Thoracic aorta (tissue), 2 donors: ENCODE measurements around the gene ARHGAP32. TPM values are rescaled to one million over a fixed set of nuclear protein-coding genes. Genes with fewer than 3 reads are reported as not detected.

ENCODE experiments used
- ATAC-seq: fragments of 150-250 bp; one replicate; pipeline ENCODE4 v1.8.0; 2017; ENCODE audit warnings: low read depth; ENCODE audit not compliant: insufficient number of reproducible peaks, low FRiP score
- DNase-seq: peaks from one replicate; pipeline ENCODE4 v3.0.0-alpha.2; 2020; ENCODE audit warnings: low spot score
- H3K27ac ChIP-seq, 2 donors: fragments of 200-600 bp; sonication (generic); 1 replicate in 1 of 2; 2 replicates in 1 of 2; pipeline ENCODE4 v1.5.1; 2016; ENCODE audit warnings: mild to moderate bottlenecking in 2 of 2, moderate library complexity in 2 of 2
- H3K27me3 ChIP-seq: fragments of 200-600 bp; sonication (generic); replicated peaks from 2 replicates; pipeline ENCODE4 v1.6.0; 2016; ENCODE audit warnings: mild to moderate bottlenecking; ENCODE audit not compliant: insufficient read depth
- H3K36me3 ChIP-seq: fragments of 200-600 bp; sonication (generic); one replicate; pipeline ENCODE4 v1.5.1; 2016
- H3K4me1 ChIP-seq, 2 donors: fragments of 200-600 bp; sonication (generic); 1 replicate in 1 of 2; 2 replicates in 1 of 2; pipeline versions ENCODE4 v1.5.1 to v1.6.0; 2016; ENCODE audit warnings: low read depth in 2 of 2, mild to moderate bottlenecking in 1 of 2; ENCODE audit not compliant: control insufficient read depth in 1 of 2
- H3K4me3 ChIP-seq: fragments of 200-600 bp; sonication (generic); 2 replicates; pipeline ENCODE4 v1.5.1; 2016; ENCODE audit warnings: mild to moderate bottlenecking
- H3K9me3 ChIP-seq: fragments of 200-600 bp; sonication (generic); 2 replicates; pipeline ENCODE4 v1.5.1; 2016
- total RNA-seq, 2 donors: library from RNA; depleted of rRNA; stranded (reverse); fragments of >200 nt; gene quantifications; one replicate each; pipeline versions ENCODE4 v1.1.0 to v1.2.3, GENCODE V29; 2016
- TF ChIP-seq, protein P1 (sequence below): fragments of 200-600 bp; sonication (generic); IDR thresholded peaks from one replicate; pipeline ENCODE4 v1.5.1; 2019; ENCODE audit warnings: antibody characterized with exemption

Gene ARHGAP32
- total RNA-seq, 2 donors from 2014 or later, result 7.9 to 13.8 TPM

DNA sequence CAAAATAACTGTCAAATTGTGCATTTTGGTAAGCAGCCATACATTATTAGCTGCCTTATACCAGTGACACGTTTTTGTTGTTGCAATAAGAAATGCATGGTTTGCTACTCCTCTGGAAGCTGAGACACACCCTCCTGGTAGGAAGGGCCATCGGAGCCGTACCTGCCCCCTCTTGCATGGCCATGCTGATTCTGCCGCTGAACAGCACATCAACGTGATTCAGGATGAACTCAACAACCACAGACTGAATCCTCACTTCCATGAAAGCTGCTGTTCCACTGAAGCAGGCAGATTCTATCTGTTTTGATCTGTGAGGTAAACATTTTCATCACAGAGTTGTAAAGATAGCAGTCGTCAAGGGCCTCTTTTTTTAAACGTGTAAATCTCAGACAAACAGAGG, 210.9 kb downstream of the ARHGAP32 start:
- DNase-seq, result no peak
- H3K9me3 ChIP-seq, result no peaks in the 10 kb centered on the region
- no peak overlapping the region for H3K4me3 ChIP-seq
- no peak for ATAC-seq
- no peaks in the 10 kb centered on the region for H3K4me1 ChIP-seq
- H3K27ac ChIP-seq, result no peak overlapping the region
- TF ChIP-seq, protein P1, sequence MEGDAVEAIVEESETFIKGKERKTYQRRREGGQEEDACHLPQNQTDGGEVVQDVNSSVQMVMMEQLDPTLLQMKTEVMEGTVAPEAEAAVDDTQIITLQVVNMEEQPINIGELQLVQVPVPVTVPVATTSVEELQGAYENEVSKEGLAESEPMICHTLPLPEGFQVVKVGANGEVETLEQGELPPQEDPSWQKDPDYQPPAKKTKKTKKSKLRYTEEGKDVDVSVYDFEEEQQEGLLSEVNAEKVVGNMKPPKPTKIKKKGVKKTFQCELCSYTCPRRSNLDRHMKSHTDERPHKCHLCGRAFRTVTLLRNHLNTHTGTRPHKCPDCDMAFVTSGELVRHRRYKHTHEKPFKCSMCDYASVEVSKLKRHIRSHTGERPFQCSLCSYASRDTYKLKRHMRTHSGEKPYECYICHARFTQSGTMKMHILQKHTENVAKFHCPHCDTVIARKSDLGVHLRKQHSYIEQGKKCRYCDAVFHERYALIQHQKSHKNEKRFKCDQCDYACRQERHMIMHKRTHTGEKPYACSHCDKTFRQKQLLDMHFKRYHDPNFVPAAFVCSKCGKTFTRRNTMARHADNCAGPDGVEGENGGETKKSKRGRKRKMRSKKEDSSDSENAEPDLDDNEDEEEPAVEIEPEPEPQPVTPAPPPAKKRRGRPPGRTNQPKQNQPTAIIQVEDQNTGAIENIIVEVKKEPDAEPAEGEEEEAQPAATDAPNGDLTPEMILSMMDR, result no peak
- peaks cover 8% of the 10 kb centered on the region for H3K36me3 ChIP-seq
- H3K27me3 ChIP-seq, result no peaks in the 10 kb centered on the region

DNA sequence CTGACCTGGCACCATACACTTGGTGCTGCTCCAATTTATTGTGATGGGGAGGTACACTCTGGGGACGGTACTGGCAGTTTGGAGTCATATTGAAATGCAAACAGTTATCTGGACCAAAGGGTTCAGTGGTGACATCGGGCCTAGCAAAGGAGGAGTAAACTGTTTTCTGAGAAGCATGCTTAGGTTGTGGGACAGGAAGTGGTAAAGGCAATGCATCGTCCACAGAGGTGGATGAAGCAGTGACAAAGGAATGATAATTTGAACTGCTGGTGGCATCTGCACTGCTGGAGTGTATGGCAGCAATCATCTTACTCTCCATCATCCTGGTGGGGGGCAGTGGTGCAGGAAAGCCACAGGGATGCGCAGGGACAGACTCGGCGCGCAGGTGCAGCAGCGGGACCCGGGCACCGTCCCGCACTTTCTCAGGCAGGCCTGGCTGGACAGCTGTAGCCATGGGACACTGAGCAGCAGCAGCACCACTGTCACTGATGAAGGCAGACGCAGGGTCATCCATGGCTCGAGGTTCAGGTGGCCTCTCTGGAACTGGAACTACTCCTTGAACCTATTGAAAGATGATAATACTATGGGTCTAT, 221.4 kb downstream of the ARHGAP32 start:
- Histone ChIP-seq H3K4me1 (no peaks in the 10 kb centered on the region), H3K4me3 (no peak overlapping the region), H3K27me3 (no peaks in the 10 kb centered on the region), H3K27ac (no peak overlapping the region), H3K9me3 (no peaks in the 10 kb centered on the region), H3K36me3 (peaks cover 43% of the 10 kb centered on the region)
- no peak for DNase-seq
- TF ChIP-seq, protein P1, result no peak
- ATAC-seq, result no peak

DNA sequence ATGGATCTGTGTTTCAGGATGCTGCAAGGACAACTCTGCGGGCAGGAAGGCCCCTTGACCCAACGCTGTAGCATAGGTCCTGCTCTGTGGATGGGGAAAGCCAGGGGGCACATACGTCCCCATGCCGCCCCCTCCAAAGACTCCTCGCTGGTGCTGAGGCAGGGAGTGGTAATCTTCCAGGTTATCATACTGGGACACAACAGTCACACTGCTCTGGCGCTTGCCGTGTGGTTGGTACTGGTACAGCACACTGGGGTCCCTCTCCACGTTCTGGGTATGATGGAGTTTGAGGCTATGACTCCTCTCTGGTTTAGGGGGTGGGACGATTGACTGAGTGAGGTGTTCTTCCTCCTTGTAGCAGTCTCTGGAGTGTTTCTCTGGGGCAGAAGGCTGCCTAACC, 223.2 kb downstream of the ARHGAP32 start:
- Histone ChIP-seq H3K27ac (no peak overlapping the region), H3K4me3 (no peak overlapping the region), H3K27me3 (no peaks in the 10 kb centered on the region), H3K4me1 (no peaks in the 10 kb centered on the region), H3K36me3 (peaks cover 37% of the 10 kb centered on the region), H3K9me3 (no peaks in the 10 kb centered on the region)
- no peak for ATAC-seq
- TF ChIP-seq, protein P1, result no peak
- no peak for DNase-seq

DNA sequence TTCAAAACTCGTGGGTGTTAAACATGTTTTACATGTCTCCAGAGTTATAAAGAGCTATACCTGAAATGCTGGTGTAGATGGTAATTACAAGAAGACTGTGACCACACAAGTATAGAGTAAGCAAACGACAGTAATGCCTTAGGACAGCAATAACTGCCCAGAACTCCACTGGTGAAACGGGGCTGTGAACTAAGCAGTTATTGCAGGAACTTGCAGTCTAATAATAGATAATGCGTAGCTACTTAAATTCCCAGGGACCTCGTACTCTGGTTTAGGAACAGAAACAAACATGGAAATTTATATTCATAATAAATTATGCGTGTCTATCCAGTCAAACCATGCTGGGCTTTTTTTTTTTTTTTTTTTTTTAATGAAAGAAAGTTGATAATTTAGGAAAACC, 224.5 kb downstream of the ARHGAP32 start:
- H3K9me3 ChIP-seq, result no peaks in the 10 kb centered on the region
- TF ChIP-seq, protein P1, result no peak
- no peak overlapping the region for H3K27ac ChIP-seq
- peaks cover 27% of the 10 kb centered on the region for H3K36me3 ChIP-seq
- no peak for ATAC-seq
- no peak for DNase-seq
- no peaks in the 10 kb centered on the region for H3K4me1 ChIP-seq
- no peak overlapping the region for H3K4me3 ChIP-seq
- H3K27me3 ChIP-seq, result no peaks in the 10 kb centered on the region

DNA sequence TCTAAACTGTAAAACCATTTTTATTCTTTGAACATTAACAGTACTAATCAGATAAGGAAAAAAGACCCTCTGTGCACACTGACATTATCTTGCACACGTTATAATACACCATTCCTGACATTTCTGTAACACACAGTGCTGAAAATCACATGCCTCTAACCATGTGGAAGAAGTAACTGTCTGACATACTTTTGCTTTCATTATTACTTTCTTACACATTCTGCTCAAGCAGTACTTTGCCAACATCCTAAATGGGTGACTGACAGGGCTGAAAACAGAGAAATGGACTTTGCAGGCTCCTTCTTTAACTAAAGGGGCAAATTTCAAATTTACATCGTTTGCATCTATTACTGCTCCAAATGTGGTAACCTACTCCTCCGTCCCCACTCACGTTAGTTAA, 226.6 kb downstream of the ARHGAP32 start:
- no peak for ATAC-seq
- no peaks in the 10 kb centered on the region for H3K27me3 ChIP-seq
- no peaks in the 10 kb centered on the region for H3K4me1 ChIP-seq
- TF ChIP-seq, protein P1, result no peak
- no peaks in the 10 kb centered on the region for H3K9me3 ChIP-seq
- DNase-seq, result no peak
- H3K36me3 ChIP-seq, result peaks cover 16% of the 10 kb centered on the region
- H3K4me3 ChIP-seq, result no peak overlapping the region
- H3K27ac ChIP-seq, result no peak overlapping the region
